Measurements from ENCODE around the gene GRIP1. TPM values are rescaled to one million over a fixed set of nuclear protein-coding genes. Genes with fewer than 3 reads are reported as not detected.

Gene GRIP1
- total RNA-seq, 1 donor from 2014 or later: 4.2 TPM

DNA sequence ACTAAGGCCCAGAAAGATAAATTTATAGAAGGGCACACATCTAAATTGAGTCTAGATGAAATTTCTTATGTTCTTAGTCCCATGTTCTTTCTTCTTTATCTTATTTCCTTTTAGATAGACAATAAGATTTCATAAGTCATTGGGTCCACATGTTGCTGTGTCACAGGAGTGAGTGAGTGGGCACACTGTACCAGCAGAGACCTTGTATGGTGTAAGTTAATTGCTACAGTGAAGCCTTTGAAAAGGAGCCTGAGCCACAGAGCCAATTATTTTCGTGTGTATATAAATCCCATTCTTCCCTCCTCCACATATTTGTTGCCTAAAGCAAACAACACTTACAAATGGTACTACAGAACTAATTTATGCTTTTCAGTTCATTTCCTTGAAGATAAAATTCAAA, 79.1 kb downstream of the GRIP1 start:
- Histone ChIP-seq H3K4me1 (no peaks in the 10 kb centered on the region), H3K27ac (no peak overlapping the region), H3K36me3 (no peaks in the 10 kb centered on the region), H3K27me3 (no peaks in the 10 kb centered on the region), H3K9me3 (no peaks in the 10 kb centered on the region), H3K4me3 (no peak overlapping the region)
- TF ChIP-seq, protein P1, sequence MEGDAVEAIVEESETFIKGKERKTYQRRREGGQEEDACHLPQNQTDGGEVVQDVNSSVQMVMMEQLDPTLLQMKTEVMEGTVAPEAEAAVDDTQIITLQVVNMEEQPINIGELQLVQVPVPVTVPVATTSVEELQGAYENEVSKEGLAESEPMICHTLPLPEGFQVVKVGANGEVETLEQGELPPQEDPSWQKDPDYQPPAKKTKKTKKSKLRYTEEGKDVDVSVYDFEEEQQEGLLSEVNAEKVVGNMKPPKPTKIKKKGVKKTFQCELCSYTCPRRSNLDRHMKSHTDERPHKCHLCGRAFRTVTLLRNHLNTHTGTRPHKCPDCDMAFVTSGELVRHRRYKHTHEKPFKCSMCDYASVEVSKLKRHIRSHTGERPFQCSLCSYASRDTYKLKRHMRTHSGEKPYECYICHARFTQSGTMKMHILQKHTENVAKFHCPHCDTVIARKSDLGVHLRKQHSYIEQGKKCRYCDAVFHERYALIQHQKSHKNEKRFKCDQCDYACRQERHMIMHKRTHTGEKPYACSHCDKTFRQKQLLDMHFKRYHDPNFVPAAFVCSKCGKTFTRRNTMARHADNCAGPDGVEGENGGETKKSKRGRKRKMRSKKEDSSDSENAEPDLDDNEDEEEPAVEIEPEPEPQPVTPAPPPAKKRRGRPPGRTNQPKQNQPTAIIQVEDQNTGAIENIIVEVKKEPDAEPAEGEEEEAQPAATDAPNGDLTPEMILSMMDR (IDR thresholded peaks at IDR 0.05): no peak
- TF ChIP-seq POLR2A (IDR thresholded peaks at IDR 0.05) (no peak), POLR2AphosphoS5 (IDR thresholded peaks at IDR 0.05; ENCODE audit: insufficient read depth in 1 of 2, low read depth in 1 of 2) (no peak)
- no peak for DNase-seq (ENCODE audit: extremely low spot score in 2 of 2)
- intact Hi-C loops (cut with DNase I): no loop called here

DNA sequence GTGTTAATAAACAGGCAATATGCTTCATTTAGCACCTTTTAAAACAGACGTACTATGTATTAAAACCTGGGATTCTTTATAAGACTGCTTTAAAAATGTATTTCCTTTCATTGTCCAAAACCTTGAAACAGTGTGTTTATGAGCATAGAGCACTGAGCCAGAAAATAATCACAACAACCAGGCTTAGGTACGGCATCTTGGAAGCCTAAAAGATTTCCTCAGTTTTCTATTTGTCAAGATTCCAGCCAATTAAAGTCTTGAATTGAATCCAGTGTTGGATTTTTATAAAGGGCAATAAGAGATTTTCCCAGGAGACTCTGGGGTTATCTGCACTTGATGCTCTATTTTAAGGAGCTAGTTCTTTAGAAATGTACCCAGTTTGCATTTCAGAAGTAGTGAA, 80.3 kb downstream of the GRIP1 start:
- intact Hi-C loops (cut with DNase I): no loop called here
- TF ChIP-seq POLR2AphosphoS5 (IDR thresholded peaks at IDR 0.05; ENCODE audit: insufficient read depth in 1 of 2, low read depth in 1 of 2) (no peak), POLR2A (IDR thresholded peaks at IDR 0.05) (no peak)
- TF ChIP-seq, protein P1 (IDR thresholded peaks at IDR 0.05): no peak
- Histone ChIP-seq H3K27ac (no peak overlapping the region), H3K27me3 (no peaks in the 10 kb centered on the region), H3K4me1 (no peaks in the 10 kb centered on the region), H3K36me3 (no peaks in the 10 kb centered on the region), H3K9me3 (no peaks in the 10 kb centered on the region), H3K4me3 (no peak overlapping the region)
- DNase-seq (ENCODE audit: extremely low spot score in 2 of 2): no peak

DNA sequence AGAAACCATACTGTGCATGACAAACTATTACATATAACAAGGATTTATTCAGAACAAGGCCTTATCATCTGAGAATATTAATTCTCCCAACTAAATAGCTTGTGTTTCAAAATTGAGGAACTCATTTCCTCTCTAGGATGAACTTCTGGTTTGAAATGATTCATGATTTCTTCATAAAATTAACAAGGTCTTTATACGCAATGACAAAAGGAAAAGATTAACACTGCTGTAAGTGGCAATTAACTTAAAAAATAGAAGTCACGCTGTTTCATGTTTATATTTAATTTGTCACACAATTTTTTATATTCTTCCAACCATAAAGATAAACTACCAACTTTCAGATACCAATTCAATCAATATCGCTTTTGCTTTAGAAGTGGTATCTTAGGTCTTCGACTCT, 80.8 kb downstream of the GRIP1 start:
- TF ChIP-seq POLR2AphosphoS5 (IDR thresholded peaks at IDR 0.05; ENCODE audit: insufficient read depth in 1 of 2, low read depth in 1 of 2) (no peak), POLR2A (IDR thresholded peaks at IDR 0.05) (no peak)
- TF ChIP-seq, protein P1 (IDR thresholded peaks at IDR 0.05): no peak
- Histone ChIP-seq H3K4me1 (no peaks in the 10 kb centered on the region), H3K27me3 (no peaks in the 10 kb centered on the region), H3K9me3 (no peaks in the 10 kb centered on the region), H3K36me3 (no peaks in the 10 kb centered on the region), H3K4me3 (no peak overlapping the region), H3K27ac (no peak overlapping the region)
- DNase-seq (ENCODE audit: extremely low spot score in 2 of 2): no peak
- intact Hi-C loops (cut with DNase I): no loop called here

DNA sequence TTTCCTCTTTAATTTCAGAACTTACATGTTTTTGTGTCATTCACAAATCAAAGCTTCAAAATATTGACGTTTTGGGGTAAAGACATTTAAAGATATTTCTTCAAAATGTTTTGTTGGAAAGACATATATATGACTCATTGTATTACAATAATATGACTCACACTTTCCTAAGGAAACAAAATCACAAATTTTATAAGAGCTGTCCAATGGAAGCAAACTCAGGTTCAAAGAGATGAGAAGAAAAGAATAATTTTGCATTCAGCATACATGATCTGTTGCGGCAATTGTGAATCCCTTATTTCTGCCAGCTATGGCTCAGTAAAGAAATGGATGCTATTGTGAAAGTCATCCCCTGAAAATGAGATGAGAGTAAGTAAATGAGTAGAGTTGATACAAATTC, 82.7 kb downstream of the GRIP1 start:
- Histone ChIP-seq H3K4me3 (no peak overlapping the region), H3K4me1 (no peaks in the 10 kb centered on the region), H3K27me3 (no peaks in the 10 kb centered on the region), H3K36me3 (no peaks in the 10 kb centered on the region), H3K27ac (no peak overlapping the region), H3K9me3 (no peaks in the 10 kb centered on the region)
- TF ChIP-seq POLR2AphosphoS5 (IDR thresholded peaks at IDR 0.05; ENCODE audit: insufficient read depth in 1 of 2, low read depth in 1 of 2) (no peak), POLR2A (IDR thresholded peaks at IDR 0.05) (no peak)
- TF ChIP-seq, protein P1 (IDR thresholded peaks at IDR 0.05): no peak
- intact Hi-C loops (cut with DNase I): no loop called here
- DNase-seq (ENCODE audit: extremely low spot score in 2 of 2): no peak

DNA sequence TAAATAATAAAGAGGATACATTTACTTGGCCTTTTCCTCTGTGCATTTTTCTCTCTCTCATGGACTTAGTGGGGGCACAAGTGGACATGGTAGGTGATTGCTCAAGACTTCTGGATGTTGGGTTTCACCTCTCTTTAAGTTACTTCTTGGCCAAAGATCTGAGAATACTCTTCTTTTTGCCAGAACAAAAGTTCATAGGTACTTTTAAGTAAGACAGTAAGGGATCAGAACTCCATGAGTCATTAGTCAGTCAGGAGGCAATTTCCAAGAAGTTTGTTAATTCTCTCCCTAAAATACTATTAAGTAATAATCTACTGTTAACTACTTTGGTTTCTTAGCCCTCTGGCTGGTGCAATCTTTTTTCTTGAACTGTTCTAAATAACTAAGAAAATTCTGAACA, 84.2 kb downstream of the GRIP1 start:
- H3K36me3 ChIP-seq: no peaks in the 10 kb centered on the region
- DNase-seq (ENCODE audit: extremely low spot score in 2 of 2): no peak
- TF ChIP-seq POLR2AphosphoS5 (IDR thresholded peaks at IDR 0.05; ENCODE audit: insufficient read depth in 1 of 2, low read depth in 1 of 2): no peak
- TF ChIP-seq, protein P1 (IDR thresholded peaks at IDR 0.05): no peak
- intact Hi-C loops (cut with DNase I): loop anchor here (2.0 kb wide), 1 partner anchor 42 kb away; no protein-coding TSS in a partner anchor
- no peaks in the 10 kb centered on the region for H3K4me1 ChIP-seq
- H3K9me3 ChIP-seq: no peaks in the 10 kb centered on the region
- no peak overlapping the region for H3K27ac ChIP-seq
- no peaks in the 10 kb centered on the region for H3K27me3 ChIP-seq
- H3K4me3 ChIP-seq: no peak overlapping the region

All from vagina (tissue), 2 donors.